HepG2 (cell line): ENCODE results near the gene PFN1. TPM values are rescaled to one million over a fixed set of nuclear protein-coding genes. Genes with fewer than 3 reads are reported as not detected.

Experiments
- ATAC-seq: fragments of 200-7000 bp; cut with Tn5 transposase; 3 replicates; pipeline ENCODE4 v1.9.1; 2020; ENCODE audit warnings: mild to moderate bottlenecking, moderate library complexity
- BruUV-seq: library from RNA; stranded (reverse); fragments of 400-500 nt; replicated peaks from 2 replicates; lab custom pipeline; 2021; lab: Mats Ljungman, UMichigan
- CTCF ChIA-PET: fragments of 300-600 bp; formaldehyde crosslinking; extraction: SDS; loops from one replicate; lab custom pipeline; 2021; ENCODE audit warnings: low total read pairs, inconsistent platforms, low intra/inter-chr PET ratio; lab: Yijun Ruan, JAX
- POLR2A ChIA-PET: fragments of 350-600 bp; sonication (Branson Sonifier 250); formaldehyde crosslinking; loops from one replicate; lab custom pipeline; 2020; ENCODE audit warnings: antibody characterized with exemption, inconsistent platforms; lab: Yijun Ruan, JAX
- DNase-seq: peaks from one replicate; pipeline ENCODE4 v3.0.0-alpha.2; 2015; ENCODE audit warnings: low spot score
- FAIRE-seq: peaks from 3 replicates; lab custom pipeline; 2011; peaks lifted over from hg19 to GRCh38; lab: Jason Lieb, UNC
- H2AFZ ChIP-seq: one replicate; pipeline ENCODE4 v1.6.1; 2011; ENCODE audit warnings: low read length, inconsistent platforms
- H3K27ac ChIP-seq: fragments of 300-600 bp; 3 replicates; pipeline ENCODE4 v1.8.0; 2011; ENCODE audit warnings: mixed run types, mild to moderate bottlenecking, mixed read lengths, low read length, inconsistent platforms; ENCODE audit not compliant: insufficient read depth; ENCODE audit errors: extremely low read length
- H3K27me3 ChIP-seq, 2 experiments: fragments of 200-600 bp in 1 of 2; 2 replicates in 1 of 2; 3 replicates in 1 of 2; pipeline versions ENCODE4 v1.6.0 to v1.8.0; 2011; ENCODE audit warnings: low read length in 2 of 2, mild to moderate bottlenecking in 2 of 2, moderate library complexity in 2 of 2, inconsistent platforms in 1 of 2; ENCODE audit not compliant: insufficient read depth in 2 of 2, control insufficient read depth in 1 of 2
- H3K36me3 ChIP-seq, 2 experiments: fragments of 200-600 bp in 1 of 2; replicated peaks in 1 of 2; 2 replicates in 1 of 2; 3 replicates in 1 of 2; pipeline versions ENCODE4 v1.5.1 to v1.8.0; 2011; ENCODE audit warnings: low read length in 2 of 2, inconsistent platforms in 1 of 2; ENCODE audit not compliant: insufficient read depth in 2 of 2, control insufficient read depth in 1 of 2
- H3K4me1 ChIP-seq: 2 replicates; pipeline ENCODE4 v1.5.1; 2012; ENCODE audit warnings: low read length, inconsistent platforms; ENCODE audit not compliant: insufficient read depth
- H3K4me2 ChIP-seq: 2 replicates; pipeline ENCODE4 v1.6.0; 2011; ENCODE audit warnings: low read depth, low read length, inconsistent platforms
- H3K4me3 ChIP-seq, 3 experiments: fragments of 200-600 bp in 1 of 3; sonication (generic), shearing (Covaris generic) in 1 of 3; replicated peaks in 1 of 3; 2 replicates each; pipeline ENCODE4 v1.5.1; 2011 to 2016; ENCODE audit warnings: low read length in 3 of 3, inconsistent platforms in 2 of 3, low read depth in 2 of 3, mild to moderate bottlenecking in 2 of 3, control low read depth in 1 of 3, mixed read lengths in 1 of 3; ENCODE audit not compliant: insufficient read depth in 1 of 3
- H3K79me2 ChIP-seq: one replicate; pipeline ENCODE4 v1.6.1; 2011; ENCODE audit warnings: low read length, inconsistent platforms; ENCODE audit not compliant: insufficient read depth
- H3K9ac ChIP-seq: 2 replicates; pipeline ENCODE4 v1.6.0; 2011; ENCODE audit warnings: mild to moderate bottlenecking, low read depth, low read length, inconsistent platforms; ENCODE audit not compliant: insufficient read depth
- H3K9me3 ChIP-seq: 2 replicates; pipeline ENCODE4 v1.5.1; 2012; ENCODE audit warnings: mild to moderate bottlenecking, low read length
- H4K20me1 ChIP-seq: 2 replicates; pipeline ENCODE4 v1.6.0; 2011; ENCODE audit warnings: inconsistent platforms, mild to moderate bottlenecking, low read length, moderate library complexity; ENCODE audit not compliant: insufficient read depth
- HCFC1 ChIP-seq: fragments of 150-350 bp; IDR thresholded peaks from 2 replicates; pipeline ENCODE4 v1.6.1; 2014; ENCODE audit warnings: low read depth, low read length
- POLR2G ChIP-seq: fragments of 200-400 bp; formaldehyde crosslinking; IDR thresholded peaks from 2 replicates; pipeline ENCODE4 v1.6.1; 2018; ENCODE audit warnings: mild to moderate bottlenecking, low read depth, low read length, moderate library complexity
- RBM22 ChIP-seq: fragments of 200-400 bp; formaldehyde crosslinking; optimal IDR thresholded peaks from 2 replicates; pipeline ENCODE3; 2017; ENCODE audit warnings: mild to moderate bottlenecking, low read length, moderate library complexity
- RNF219 ChIP-seq: sonication (generic); formaldehyde crosslinking; IDR thresholded peaks from 2 replicates; pipeline ENCODE4 v1.5.0; 2020; ENCODE audit warnings: mild to moderate bottlenecking, missing genetic modification reagents
- THAP8 ChIP-seq: sonication (generic); formaldehyde crosslinking; IDR thresholded peaks from 2 replicates; pipeline ENCODE4 v1.5.1; 2020; ENCODE audit warnings: missing genetic modification reagents, mild to moderate bottlenecking, borderline replicate concordance
- ZNF713 ChIP-seq: sonication (generic); formaldehyde crosslinking; IDR thresholded peaks from 2 replicates; pipeline ENCODE4 v1.4.0; 2020; ENCODE audit warnings: mild to moderate bottlenecking, missing genetic modification reagents
- ZUFSP ChIP-seq: sonication (generic); formaldehyde crosslinking; IDR thresholded peaks from 2 replicates; pipeline ENCODE4 v1.9.0; 2021; ENCODE audit warnings: missing genetic modification reagents, mild to moderate bottlenecking, borderline replicate concordance
- WGBS: methylation state at CpG from one replicate; pipeline ENCODE4 v1.1.6; 2017; ENCODE audit warnings: low lambda C conversion rate; 5-methylcytosine and 5-hydroxymethylcytosine counted together
- in situ Hi-C: cut with HindIII; loops from 2 replicates; pipeline ENCODE4 v1.10.0; 2017; ENCODE audit warnings: low pct_unique_long_range_greater_than_20kb; ENCODE audit not compliant: extremely low pct_ligation_motif_present
- intact Hi-C: fragments of 100-400 bp; cut with micrococcal nuclease; formaldehyde crosslinking; loops from one replicate; pipeline ENCODE4 v1.10.0; 2022; ENCODE audit not compliant: unreplicated experiment
- polyA plus RNA-seq, 8 experiments: library from polyadenylated mRNA; depleted of rRNA in 3 of 8; stranded (reverse) in 7 of 8; unstranded in 1 of 8; fragments of >200 nt; fragmentation: Illumina TruSeq in 4 of 8; extraction: Trizol in 4 of 8; gene quantifications; 2 replicates each; pipeline versions ENCODE4 v1.2.1 to v1.2.3, GENCODE V29; 2011 to 2016; ENCODE audit warnings: low read depth in 4 of 8, missing spikeins in 1 of 8, mixed read lengths in 1 of 8; ENCODE audit not compliant: insufficient read depth in 1 of 8
- total RNA-seq, 5 experiments: library from RNA; depleted of rRNA; stranded (reverse); fragments of >200 nt; fragmentation: Illumina TruSeq; extraction: Trizol; gene quantifications; 2 replicates each; pipeline ENCODE4 v1.2.3, GENCODE V29; 2016; ENCODE audit warnings: low read depth in 1 of 5

Gene PFN1
- total and polyA plus RNA-seq, 2 of the 13 experiments (the other 11 are each of a cell fraction or from before 2014, with no cell fraction given): 494 to 613 TPM

- TF ChIP-seq THAP8 (CRISPR knock-in tag) (no peak), ZUFSP (CRISPR knock-in tag) (no peak)
These were observed 30.4 kb upstream of the PFN1 start (continued) for GRCh38 chr17:4978726-4979125.

DNA sequence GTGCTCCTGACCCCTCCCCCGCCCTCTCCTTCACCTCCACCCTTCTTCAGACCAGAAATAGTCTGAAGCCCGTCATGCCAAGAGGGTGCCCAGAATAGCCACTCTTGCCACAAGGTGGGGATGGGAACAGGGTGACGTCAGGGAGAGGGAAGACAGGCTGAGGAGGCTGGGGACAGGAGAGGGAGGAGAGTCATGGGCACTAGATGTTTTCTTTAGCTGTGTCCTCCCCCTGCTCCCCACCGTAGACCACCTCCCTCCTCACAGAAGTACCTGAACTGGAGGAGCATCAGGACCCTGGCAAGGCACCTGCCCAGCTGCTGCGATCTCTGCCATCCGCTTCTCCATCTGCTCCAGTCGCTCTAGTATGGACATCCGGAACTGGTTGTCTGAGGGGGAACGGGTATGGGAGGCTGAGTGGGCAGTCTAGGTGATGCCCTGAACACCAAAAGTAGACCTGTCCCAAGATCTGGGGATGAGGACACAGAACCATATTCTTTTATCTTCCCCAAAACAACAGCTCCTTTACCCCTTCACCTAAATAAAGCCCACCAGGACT lies 25.9 kb upstream of the PFN1 start:
- Histone ChIP-seq H3K79me2 (peaks cover 10% of the 10 kb centered on the region), H3K4me2 (no peak overlapping the region), H3K4me3 (no peak overlapping the region)
- POLR2A ChIA-PET: interaction anchor here (2.6 kb wide), 1 partner anchor 65 kb away, joined by 10 read pairs; no protein-coding TSS in a partner anchor
- intact Hi-C loops: no loop called here
- no TSS peak for BruUV-seq
- in situ Hi-C loops: no loop called here
- FAIRE-seq: no peak
- TF ChIP-seq POLR2G (0 out of 2 replicates have a peak, but pooled peaks have one; percentile 3), ZNF713 (CRISPR knock-in tag) (no peak), RNF219 (CRISPR knock-in tag) (no peak), HCFC1 (no peak), RBM22 (peak; percentile 47)
- TF ChIP-seq, all 625 proteins: peak for 2
- Histone ChIP-seq H3K9ac (no peak overlapping the region), H3K9me3 (no peaks in the 10 kb centered on the region), H2AFZ (no peak overlapping the region), H3K27ac (no peak overlapping the region), H3K36me3 (peaks cover 1 to 19% of the 10 kb centered on the region in 2 experiments), H3K27me3 (no peaks in the 10 kb centered on the region), H3K4me1 (peaks cover 27% of the 10 kb centered on the region), H4K20me1 (no peaks in the 10 kb centered on the region)
- ATAC-seq (no peak), DNase-seq (no peak)
- CTCF ChIA-PET: no interaction called here
- 93% methylated on average over 9 of the region's 9 CpGs for WGBS
